B cell (primary cell): ENCODE data around the gene VAV2.

Source experiments
- CTCF ChIP-seq: fragments of 200-600 bp; IDR thresholded peaks from one replicate; pipeline ENCODE4 v1.8.0; 2022; ENCODE audit warnings: antibody characterized with exemption, mild to moderate bottlenecking
- EZH2 ChIP-seq: IDR thresholded peaks from 2 replicates; pipeline ENCODE4 v1.6.1; 2012; ENCODE audit warnings: borderline replicate concordance, low read depth, mild to moderate bottlenecking, moderate library complexity, low read length; ENCODE audit not compliant: insufficient read depth, poor library complexity, severe bottlenecking

DNA sequence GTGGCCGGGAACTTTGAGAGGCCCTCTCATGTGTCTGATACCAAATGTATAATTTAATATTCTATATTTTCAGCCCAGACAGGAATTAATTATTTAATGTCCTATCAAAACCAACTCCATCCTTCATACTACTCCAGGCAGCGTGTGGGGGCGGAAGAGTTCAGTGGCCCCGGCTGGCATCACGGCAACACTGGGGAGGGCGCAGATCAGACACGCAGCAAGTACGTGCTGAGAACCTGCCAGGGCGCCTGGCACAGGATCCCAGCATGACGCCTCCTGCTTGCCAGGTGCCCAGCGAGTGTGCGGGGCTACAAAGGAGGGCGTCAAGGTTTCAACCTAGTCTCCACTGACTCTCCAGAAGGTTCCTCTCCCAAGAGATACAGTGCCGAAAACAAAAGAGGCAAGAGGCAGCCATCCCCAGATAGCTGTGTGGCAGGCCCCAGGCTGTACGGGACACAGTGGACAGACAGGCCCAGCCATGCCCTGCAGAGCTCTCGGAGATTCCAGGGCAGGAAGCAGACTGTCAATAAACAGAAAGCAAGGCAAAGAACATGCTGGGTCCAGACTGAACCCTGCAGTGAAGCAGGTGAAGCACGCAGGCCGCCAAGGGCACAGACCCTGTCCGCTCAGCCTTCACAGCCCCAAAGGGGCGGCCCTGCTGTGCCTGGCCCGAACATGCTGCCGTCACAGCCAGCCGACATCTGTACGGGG lies 110.3 kb downstream of the VAV2 start:
- TF ChIP-seq CTCF = no peak
- no peak for TF ChIP-seq EZH2
